GM23338 (cell line): Measurements from ENCODE around the gene RBM23. TPM values are rescaled to one million over a fixed set of nuclear protein-coding genes. Genes with fewer than 3 reads are reported as not detected.

ENCODE experiments used
- ATAC-seq: fragments of 200-7000 bp; cut with Tn5 transposase; 3 replicates; pipeline ENCODE4 v1.9.1; 2020
- DNase-seq: peaks from one replicate; pipeline ENCODE4 v3.0.0-alpha.2; 2015; ENCODE audit warnings: low spot score
- H2AFZ ChIP-seq: fragments of 200-600 bp; sonication (generic); 2 replicates; pipeline ENCODE4 v1.8.0; 2016; ENCODE audit warnings: antibody characterized with exemption, mild to moderate bottlenecking, moderate library complexity
- H3F3A ChIP-seq: fragments of 200-600 bp; sonication (generic); replicated peaks from 2 replicates; pipeline ENCODE4 v1.8.0; 2017; ENCODE audit warnings: antibody characterized with exemption, mixed run types, low read depth
- H3K27ac ChIP-seq: fragments of 200-600 bp; sonication (generic); 2 replicates; pipeline ENCODE4 v1.6.1; 2016; ENCODE audit warnings: low read depth
- H3K27me3 ChIP-seq: fragments of 200-600 bp; sonication (generic); 2 replicates; pipeline ENCODE4 v1.8.0; 2016; ENCODE audit warnings: mild to moderate bottlenecking, mixed run types, moderate library complexity; ENCODE audit not compliant: insufficient read depth
- H3K36me3 ChIP-seq: fragments of 200-600 bp; sonication (generic); 2 replicates; pipeline ENCODE4 v1.8.0; 2016; ENCODE audit warnings: mild to moderate bottlenecking; ENCODE audit not compliant: insufficient read depth
- H3K4me1 ChIP-seq: fragments of 200-600 bp; sonication (generic); 2 replicates; pipeline ENCODE4 v1.8.0; 2016; ENCODE audit warnings: mild to moderate bottlenecking, moderate library complexity; ENCODE audit not compliant: insufficient read depth
- H3K4me2 ChIP-seq: fragments of 200-600 bp; sonication (generic); 2 replicates; pipeline ENCODE4 v1.7.1; 2017; ENCODE audit warnings: mixed run types
- H3K4me3 ChIP-seq: fragments of 200-600 bp; sonication (generic); 2 replicates; pipeline ENCODE4 v1.6.1; 2016; ENCODE audit warnings: mixed run types
- H3K79me2 ChIP-seq: fragments of 200-600 bp; sonication (generic); replicated peaks from 2 replicates; pipeline ENCODE4 v1.8.0; 2017; ENCODE audit warnings: mild to moderate bottlenecking; ENCODE audit not compliant: insufficient read depth
- H3K9me2 ChIP-seq: fragments of 200-600 bp; sonication (generic); 2 replicates; pipeline ENCODE4 v1.8.0; 2017; ENCODE audit not compliant: insufficient read depth
- H4K20me1 ChIP-seq: fragments of 200-600 bp; sonication (generic); replicated peaks from 2 replicates; pipeline ENCODE4 v1.8.0; 2017; ENCODE audit warnings: mild to moderate bottlenecking; ENCODE audit not compliant: insufficient read depth
- H3K27ac Mint-ChIP-seq: 2 replicates; pipeline ENCODE4 v1.8.0; 2020; ENCODE audit warnings: inconsistent platforms, mild to moderate bottlenecking, moderate library complexity, mixed read lengths
- H3K27me3 Mint-ChIP-seq: 3 replicates; pipeline ENCODE4 v1.8.0; 2022; ENCODE audit warnings: low read depth, mild to moderate bottlenecking, moderate library complexity, mixed read lengths, inconsistent platforms; ENCODE audit not compliant: insufficient read depth, poor library complexity
- H3K36me3 Mint-ChIP-seq: 3 replicates; pipeline ENCODE4 v1.8.0; 2021; ENCODE audit warnings: low read depth, mild to moderate bottlenecking, inconsistent platforms, moderate library complexity, mixed read lengths
- H3K4me1 Mint-ChIP-seq: 3 replicates; pipeline ENCODE4 v1.8.0; 2020; ENCODE audit warnings: mild to moderate bottlenecking, inconsistent platforms, mixed read lengths
- H3K4me3 Mint-ChIP-seq: 3 replicates; pipeline ENCODE4 v1.8.0; 2021; ENCODE audit warnings: moderate library complexity, mild to moderate bottlenecking, inconsistent platforms, mixed read lengths
- H3K9me3 Mint-ChIP-seq: 3 replicates; pipeline ENCODE4 v1.8.0; 2020; ENCODE audit warnings: moderate library complexity, mild to moderate bottlenecking, inconsistent platforms, mixed read lengths
- JUNB ChIP-seq: IDR thresholded peaks from one replicate; pipeline ENCODE4 v1.6.1; 2016; ENCODE audit warnings: antibody characterized with exemption; ENCODE audit not compliant: unreplicated experiment
- POLR2AphosphoS5 ChIP-seq: IDR thresholded peaks from 2 replicates; pipeline ENCODE4 v1.6.1; 2016; ENCODE audit warnings: antibody characterized with exemption, low read depth
- ZNF114 ChIP-seq: fragments of 250-450 bp; sonication (Bioruptor Pico); IDR thresholded peaks from 2 replicates; pipeline ENCODE4 v1.5.0; 2020; ENCODE audit warnings: mild to moderate bottlenecking, moderate library complexity
- polyA plus RNA-seq: library from polyadenylated mRNA; unstranded; fragments of >200 nt; fragmentation: Nextera tagmentation; extraction: Ambion mirVana; gene quantifications from 2 replicates; pipeline ENCODE4 v1.2.1, GENCODE V29; 2016
- total RNA-seq: library from RNA; depleted of rRNA; stranded (reverse); fragments of >200 nt; shearing (Covaris generic); gene quantifications from 2 replicates; pipeline ENCODE4 v1.2.3, GENCODE V29; 2014
- TF ChIP-seq, protein P1 (sequence below): fragments of 250-450 bp; sonication (Bioruptor Pico); IDR thresholded peaks from 2 replicates; pipeline ENCODE4 v1.5.0; 2020; ENCODE audit warnings: mild to moderate bottlenecking, moderate library complexity
- TF ChIP-seq, protein P2 (sequence below), 2 experiments: fragments of 200-600 bp in 1 of 2; sonication (generic) in 1 of 2; conservative IDR thresholded peaks; 2 replicates each; pipeline versions ENCODE4 v1.5.1 to v1.6.1; 2016 to 2017; ENCODE audit warnings: antibody characterized with exemption in 2 of 2, low read depth in 2 of 2, mild to moderate bottlenecking in 2 of 2, moderate library complexity in 1 of 2

RBM23 gene
- total and polyA plus RNA-seq, 2 experiments from 2014 or later, result 14.4 to 52.8 TPM

DNA sequence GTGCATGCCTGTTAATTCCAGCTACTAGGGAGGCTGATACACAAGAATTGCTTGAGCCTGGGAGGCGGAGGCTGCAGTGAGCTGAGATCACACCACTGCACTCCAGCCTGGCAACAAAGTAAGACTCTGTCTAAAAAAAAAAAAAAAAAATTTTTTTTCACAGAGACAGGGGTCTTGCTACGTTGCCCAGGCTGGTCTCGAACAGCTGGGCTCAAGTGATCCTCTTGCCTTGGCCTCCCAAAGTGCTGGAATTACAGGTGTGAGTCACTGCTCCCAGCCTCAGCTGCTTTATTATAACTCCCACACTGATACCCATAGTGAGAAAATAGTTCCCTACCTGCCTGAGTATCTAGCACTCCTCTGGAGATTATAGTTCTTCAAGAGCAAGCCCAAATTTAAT lies 26.7 kb upstream of the RBM23 start:
- no peaks in the 10 kb centered on the region for H3K79me2 ChIP-seq
- Mint-ChIP-seq H3K36me3 (peaks cover 46% of the 10 kb centered on the region), H3K27ac (no peak overlapping the region), H3K4me1 (0 out of 3 replicates have a peak, but pooled peaks cover 3% of the 10 kb centered on the region), H3K4me3 (no peak overlapping the region), H3K9me3 (no peaks in the 10 kb centered on the region), H3K27me3 (peaks cover 2% of the 10 kb centered on the region)
- peaks cover 6% of the 10 kb centered on the region; the same call in 1 of the 2 replicates for H3K36me3 ChIP-seq
- H3K4me3 ChIP-seq, result no peak overlapping the region
- H3K27me3 ChIP-seq, result no peaks in the 10 kb centered on the region
- H3K9me2 ChIP-seq, result no peaks in the 10 kb centered on the region
- no peaks in the 10 kb centered on the region for H3K4me1 ChIP-seq
- ATAC-seq (no peak), DNase-seq (no peak)
- no peak overlapping the region for H3K4me2 ChIP-seq
- no peak overlapping the region for H2AFZ ChIP-seq
- H3K27ac ChIP-seq, result no peak overlapping the region
- 0 out of 2 replicates have a peak, but pooled peaks cover 3% of the 10 kb centered on the region for H3F3A ChIP-seq
- no peaks in the 10 kb centered on the region for H4K20me1 ChIP-seq
- TF ChIP-seq, protein P1, sequence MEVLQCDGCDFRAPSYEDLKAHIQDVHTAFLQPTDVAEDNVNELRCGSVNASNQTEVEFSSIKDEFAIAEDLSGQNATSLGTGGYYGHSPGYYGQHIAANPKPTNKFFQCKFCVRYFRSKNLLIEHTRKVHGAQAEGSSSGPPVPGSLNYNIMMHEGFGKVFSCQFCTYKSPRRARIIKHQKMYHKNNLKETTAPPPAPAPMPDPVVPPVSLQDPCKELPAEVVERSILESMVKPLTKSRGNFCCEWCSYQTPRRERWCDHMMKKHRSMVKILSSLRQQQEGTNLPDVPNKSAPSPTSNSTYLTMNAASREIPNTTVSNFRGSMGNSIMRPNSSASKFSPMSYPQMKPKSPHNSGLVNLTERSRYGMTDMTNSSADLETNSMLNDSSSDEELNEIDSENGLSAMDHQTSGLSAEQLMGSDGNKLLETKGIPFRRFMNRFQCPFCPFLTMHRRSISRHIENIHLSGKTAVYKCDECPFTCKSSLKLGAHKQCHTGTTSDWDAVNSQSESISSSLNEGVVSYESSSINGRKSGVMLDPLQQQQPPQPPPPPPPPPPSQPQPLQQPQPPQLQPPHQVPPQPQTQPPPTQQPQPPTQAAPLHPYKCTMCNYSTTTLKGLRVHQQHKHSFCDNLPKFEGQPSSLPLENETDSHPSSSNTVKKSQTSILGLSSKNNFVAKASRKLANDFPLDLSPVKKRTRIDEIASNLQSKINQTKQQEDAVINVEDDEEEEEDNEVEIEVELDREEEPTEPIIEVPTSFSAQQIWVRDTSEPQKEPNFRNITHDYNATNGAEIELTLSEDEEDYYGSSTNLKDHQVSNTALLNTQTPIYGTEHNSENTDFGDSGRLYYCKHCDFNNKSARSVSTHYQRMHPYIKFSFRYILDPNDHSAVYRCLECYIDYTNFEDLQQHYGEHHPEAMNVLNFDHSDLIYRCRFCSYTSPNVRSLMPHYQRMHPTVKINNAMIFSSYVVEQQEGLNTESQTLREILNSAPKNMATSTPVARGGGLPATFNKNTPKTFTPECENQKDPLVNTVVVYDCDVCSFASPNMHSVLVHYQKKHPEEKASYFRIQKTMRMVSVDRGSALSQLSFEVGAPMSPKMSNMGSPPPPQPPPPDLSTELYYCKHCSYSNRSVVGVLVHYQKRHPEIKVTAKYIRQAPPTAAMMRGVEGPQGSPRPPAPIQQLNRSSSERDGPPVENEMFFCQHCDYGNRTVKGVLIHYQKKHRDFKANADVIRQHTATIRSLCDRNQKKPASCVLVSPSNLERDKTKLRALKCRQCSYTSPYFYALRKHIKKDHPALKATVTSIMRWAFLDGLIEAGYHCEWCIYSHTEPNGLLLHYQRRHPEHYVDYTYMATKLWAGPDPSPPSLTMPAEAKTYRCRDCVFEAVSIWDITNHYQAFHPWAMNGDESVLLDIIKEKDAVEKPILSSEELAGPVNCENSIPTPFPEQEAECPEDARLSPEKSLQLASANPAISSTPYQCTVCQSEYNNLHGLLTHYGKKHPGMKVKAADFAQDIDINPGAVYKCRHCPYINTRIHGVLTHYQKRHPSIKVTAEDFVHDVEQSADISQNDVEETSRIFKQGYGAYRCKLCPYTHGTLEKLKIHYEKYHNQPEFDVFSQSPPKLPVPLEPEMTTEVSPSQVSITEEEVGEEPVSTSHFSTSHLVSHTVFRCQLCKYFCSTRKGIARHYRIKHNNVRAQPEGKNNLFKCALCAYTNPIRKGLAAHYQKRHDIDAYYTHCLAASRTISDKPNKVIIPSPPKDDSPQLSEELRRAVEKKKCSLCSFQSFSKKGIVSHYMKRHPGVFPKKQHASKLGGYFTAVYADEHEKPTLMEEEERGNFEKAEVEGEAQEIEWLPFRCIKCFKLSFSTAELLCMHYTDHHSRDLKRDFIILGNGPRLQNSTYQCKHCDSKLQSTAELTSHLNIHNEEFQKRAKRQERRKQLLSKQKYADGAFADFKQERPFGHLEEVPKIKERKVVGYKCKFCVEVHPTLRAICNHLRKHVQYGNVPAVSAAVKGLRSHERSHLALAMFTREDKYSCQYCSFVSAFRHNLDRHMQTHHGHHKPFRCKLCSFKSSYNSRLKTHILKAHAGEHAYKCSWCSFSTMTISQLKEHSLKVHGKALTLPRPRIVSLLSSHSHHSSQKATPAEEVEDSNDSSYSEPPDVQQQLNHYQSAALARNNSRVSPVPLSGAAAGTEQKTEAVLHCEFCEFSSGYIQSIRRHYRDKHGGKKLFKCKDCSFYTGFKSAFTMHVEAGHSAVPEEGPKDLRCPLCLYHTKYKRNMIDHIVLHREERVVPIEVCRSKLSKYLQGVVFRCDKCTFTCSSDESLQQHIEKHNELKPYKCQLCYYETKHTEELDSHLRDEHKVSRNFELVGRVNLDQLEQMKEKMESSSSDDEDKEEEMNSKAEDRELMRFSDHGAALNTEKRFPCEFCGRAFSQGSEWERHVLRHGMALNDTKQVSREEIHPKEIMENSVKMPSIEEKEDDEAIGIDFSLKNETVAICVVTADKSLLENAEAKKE (CRISPR knock-in tag), result no peak
- TF ChIP-seq ZNF114, result no peak
- TF ChIP-seq POLR2AphosphoS5, result no peak

DNA sequence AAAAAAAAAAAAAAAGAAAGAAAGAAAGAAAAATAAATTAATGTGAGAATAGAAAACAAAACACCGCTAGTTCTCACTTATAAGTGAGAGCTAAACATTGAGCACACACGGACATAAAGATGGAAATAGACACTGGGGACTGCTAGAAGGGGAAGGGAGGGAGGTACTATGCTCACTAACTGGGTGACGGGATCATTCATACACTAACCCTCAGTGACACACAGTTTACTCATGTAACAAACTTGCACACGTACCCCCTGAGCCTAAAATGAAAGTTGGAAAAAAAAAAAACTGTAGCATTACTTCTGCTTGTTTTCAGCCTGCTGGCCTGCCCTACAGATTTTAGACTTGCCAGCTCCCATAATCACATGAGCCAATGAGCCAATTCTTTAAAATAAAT lies 20.7 kb upstream of the RBM23 start:
- no peak for DNase-seq
- peaks cover 4% of the 10 kb centered on the region for H3K27me3 Mint-ChIP-seq
- Histone ChIP-seq H2AFZ (no peak overlapping the region), H3K9me2 (no peaks in the 10 kb centered on the region), H3K4me2 (no peak overlapping the region), H3K4me1 (no peaks in the 10 kb centered on the region), H3K36me3 (no peaks in the 10 kb centered on the region; the same call in 1 of the 2 replicates), H3K27ac (no peak overlapping the region), H4K20me1 (no peaks in the 10 kb centered on the region), H3K79me2 (no peaks in the 10 kb centered on the region), H3K4me3 (no peak overlapping the region), H3F3A (0 out of 2 replicates have a peak, but pooled peaks cover 3% of the 10 kb centered on the region), H3K27me3 (no peaks in the 10 kb centered on the region)
- H3K36me3 Mint-ChIP-seq, result peaks cover 16% of the 10 kb centered on the region
- 0 out of 3 replicates have a peak, but pooled peaks cover 3% of the 10 kb centered on the region for H3K4me1 Mint-ChIP-seq
- H3K9me3 Mint-ChIP-seq, result no peaks in the 10 kb centered on the region
- no peak overlapping the region for H3K27ac Mint-ChIP-seq
- TF ChIP-seq JUNB (no peak), ZNF114 (no peak)
- TF ChIP-seq, protein P2, sequence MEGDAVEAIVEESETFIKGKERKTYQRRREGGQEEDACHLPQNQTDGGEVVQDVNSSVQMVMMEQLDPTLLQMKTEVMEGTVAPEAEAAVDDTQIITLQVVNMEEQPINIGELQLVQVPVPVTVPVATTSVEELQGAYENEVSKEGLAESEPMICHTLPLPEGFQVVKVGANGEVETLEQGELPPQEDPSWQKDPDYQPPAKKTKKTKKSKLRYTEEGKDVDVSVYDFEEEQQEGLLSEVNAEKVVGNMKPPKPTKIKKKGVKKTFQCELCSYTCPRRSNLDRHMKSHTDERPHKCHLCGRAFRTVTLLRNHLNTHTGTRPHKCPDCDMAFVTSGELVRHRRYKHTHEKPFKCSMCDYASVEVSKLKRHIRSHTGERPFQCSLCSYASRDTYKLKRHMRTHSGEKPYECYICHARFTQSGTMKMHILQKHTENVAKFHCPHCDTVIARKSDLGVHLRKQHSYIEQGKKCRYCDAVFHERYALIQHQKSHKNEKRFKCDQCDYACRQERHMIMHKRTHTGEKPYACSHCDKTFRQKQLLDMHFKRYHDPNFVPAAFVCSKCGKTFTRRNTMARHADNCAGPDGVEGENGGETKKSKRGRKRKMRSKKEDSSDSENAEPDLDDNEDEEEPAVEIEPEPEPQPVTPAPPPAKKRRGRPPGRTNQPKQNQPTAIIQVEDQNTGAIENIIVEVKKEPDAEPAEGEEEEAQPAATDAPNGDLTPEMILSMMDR (conservative IDR thresholded peaks at IDR 0.05; ENCODE audit: low read depth in 2 of 2), result no peak
- ATAC-seq, result no peak
- no peak overlapping the region for H3K4me3 Mint-ChIP-seq
